Colonic mucosa (tissue), 4 donors: Measurements from ENCODE around the gene MCRS1. TPM values are rescaled to one million over a fixed set of nuclear protein-coding genes. Genes with fewer than 3 reads are reported as not detected.

Source experiments
- DNase-seq: peaks from one replicate; pipeline ENCODE4 v3.0.0-alpha.2; 2020
- H3K27ac ChIP-seq: fragments of 200-600 bp; one replicate; pipeline ENCODE4 v1.8.0; 2021
- H3K27me3 ChIP-seq: fragments of 200-600 bp; one replicate; pipeline ENCODE4 v1.8.0; 2021
- H3K36me3 ChIP-seq: fragments of 200-600 bp; one replicate; pipeline ENCODE4 v1.8.0; 2021
- H3K4me1 ChIP-seq: fragments of 200-600 bp; one replicate; pipeline ENCODE4 v1.8.0; 2021; ENCODE audit warnings: mild to moderate bottlenecking
- H3K4me3 ChIP-seq: fragments of 200-600 bp; one replicate; pipeline ENCODE4 v1.8.0; 2021
- H3K9ac ChIP-seq, 2 donors: one replicate each; pipeline ENCODE4 v1.7.0; 2013; ENCODE audit warnings: control low read depth in 2 of 2, low read depth in 2 of 2, low read length in 2 of 2
- H3K9me3 ChIP-seq: fragments of 200-600 bp; one replicate; pipeline ENCODE4 v1.8.0; 2021
- intact Hi-C: fragments of 100-400 bp; cut with DNase I; formaldehyde crosslinking; loops from one replicate; pipeline ENCODE4 v1.14.1; 2022
- total RNA-seq, 2 donors: library from RNA; stranded (reverse); fragmentation: NEBNext Ultra II Directional in 1 of 2; extraction: Animal tissue kit (Norgen Biotek cat#: 25700) in 1 of 2; gene quantifications; one replicate each; pipeline ENCODE4 v1.2.1, GENCODE V29; 2021
- TF ChIP-seq, protein P1 (sequence below): fragments of 200-600 bp; IDR thresholded peaks from one replicate; pipeline ENCODE4 v1.8.0; 2022; ENCODE audit warnings: antibody characterized with exemption, mild to moderate bottlenecking
- donor health status: healthy.
- donor health status: DM: no; HTN: no; CAD: no.
- donor health status: DM: no; HTN: no; CAD: no.

The MCRS1 gene
- total RNA-seq, 2 donors from 2014 or later, result 53.8 to 78.7 TPM

DNA sequence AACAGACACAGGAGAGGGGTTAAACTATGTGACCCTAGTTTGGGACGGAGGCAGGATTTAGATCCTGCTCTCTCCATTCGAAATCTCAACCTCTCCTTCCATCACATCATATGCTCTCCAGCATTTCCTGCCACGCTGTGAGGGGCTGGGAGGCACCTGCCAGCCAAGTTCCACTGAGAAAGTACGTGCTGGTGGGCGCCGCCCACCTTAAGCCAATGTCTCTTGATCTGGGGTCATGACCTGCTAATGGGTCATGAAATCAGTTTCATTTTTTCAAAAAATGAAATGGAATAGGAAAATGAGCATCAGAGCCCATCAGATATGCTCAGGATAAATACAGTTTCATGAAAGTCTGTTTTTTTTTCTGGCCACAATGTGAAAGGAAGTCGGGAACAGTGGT, 7.2 kb downstream of the MCRS1 start:
- TF ChIP-seq, protein P1, sequence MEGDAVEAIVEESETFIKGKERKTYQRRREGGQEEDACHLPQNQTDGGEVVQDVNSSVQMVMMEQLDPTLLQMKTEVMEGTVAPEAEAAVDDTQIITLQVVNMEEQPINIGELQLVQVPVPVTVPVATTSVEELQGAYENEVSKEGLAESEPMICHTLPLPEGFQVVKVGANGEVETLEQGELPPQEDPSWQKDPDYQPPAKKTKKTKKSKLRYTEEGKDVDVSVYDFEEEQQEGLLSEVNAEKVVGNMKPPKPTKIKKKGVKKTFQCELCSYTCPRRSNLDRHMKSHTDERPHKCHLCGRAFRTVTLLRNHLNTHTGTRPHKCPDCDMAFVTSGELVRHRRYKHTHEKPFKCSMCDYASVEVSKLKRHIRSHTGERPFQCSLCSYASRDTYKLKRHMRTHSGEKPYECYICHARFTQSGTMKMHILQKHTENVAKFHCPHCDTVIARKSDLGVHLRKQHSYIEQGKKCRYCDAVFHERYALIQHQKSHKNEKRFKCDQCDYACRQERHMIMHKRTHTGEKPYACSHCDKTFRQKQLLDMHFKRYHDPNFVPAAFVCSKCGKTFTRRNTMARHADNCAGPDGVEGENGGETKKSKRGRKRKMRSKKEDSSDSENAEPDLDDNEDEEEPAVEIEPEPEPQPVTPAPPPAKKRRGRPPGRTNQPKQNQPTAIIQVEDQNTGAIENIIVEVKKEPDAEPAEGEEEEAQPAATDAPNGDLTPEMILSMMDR, result no peak
- intact Hi-C loops, result no loop called here
- DNase-seq, result no peak
- Histone ChIP-seq H3K4me1 (no peaks in the 10 kb centered on the region), H3K9ac (no peak overlapping the region), H3K27me3 (no peaks in the 10 kb centered on the region), H3K36me3 (peaks cover 17% of the 10 kb centered on the region), H3K27ac (no peak overlapping the region), H3K9me3 (no peaks in the 10 kb centered on the region), H3K4me3 (no peak overlapping the region)

DNA sequence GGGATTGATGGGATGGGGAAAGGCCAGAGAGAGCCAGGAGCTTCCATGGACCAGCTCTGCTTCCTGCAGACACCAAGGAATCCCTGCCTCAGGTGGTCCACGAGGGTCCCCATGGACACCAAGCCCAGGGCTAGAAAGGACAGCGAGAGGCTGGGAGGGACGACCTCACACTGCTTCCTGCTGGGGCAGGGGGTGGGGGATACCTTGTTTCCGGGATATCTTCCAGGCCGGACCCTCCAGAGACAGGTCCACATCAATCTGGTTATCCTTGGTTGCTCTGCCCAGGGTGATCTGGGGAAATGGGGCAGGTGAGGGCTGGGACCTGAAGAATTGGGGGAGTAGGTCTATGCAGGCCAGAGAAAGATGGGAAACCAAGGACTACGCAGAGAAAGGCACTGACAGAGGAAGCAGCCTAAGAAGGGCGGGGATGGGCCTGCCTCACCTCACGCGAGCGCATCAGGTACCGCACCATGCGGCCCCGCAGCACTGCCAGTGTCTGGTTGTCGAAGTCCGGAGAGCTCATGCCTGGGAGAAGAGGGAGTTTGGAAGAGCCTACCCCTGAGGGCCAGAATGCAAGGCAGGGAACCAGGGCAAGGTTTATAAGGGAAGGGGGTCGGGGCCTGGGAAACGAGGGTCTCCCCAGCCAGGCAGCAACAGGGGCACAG, 8.8 kb downstream of the MCRS1 start:
- Histone ChIP-seq H3K4me1 (no peaks in the 10 kb centered on the region), H3K9me3 (no peaks in the 10 kb centered on the region), H3K36me3 (peaks cover 9% of the 10 kb centered on the region), H3K27me3 (no peaks in the 10 kb centered on the region), H3K4me3 (no peak overlapping the region), H3K9ac (no peak overlapping the region), H3K27ac (no peak overlapping the region)
- no peak for DNase-seq
- intact Hi-C loops, result no loop called here
- TF ChIP-seq, protein P1, result no peak

DNA sequence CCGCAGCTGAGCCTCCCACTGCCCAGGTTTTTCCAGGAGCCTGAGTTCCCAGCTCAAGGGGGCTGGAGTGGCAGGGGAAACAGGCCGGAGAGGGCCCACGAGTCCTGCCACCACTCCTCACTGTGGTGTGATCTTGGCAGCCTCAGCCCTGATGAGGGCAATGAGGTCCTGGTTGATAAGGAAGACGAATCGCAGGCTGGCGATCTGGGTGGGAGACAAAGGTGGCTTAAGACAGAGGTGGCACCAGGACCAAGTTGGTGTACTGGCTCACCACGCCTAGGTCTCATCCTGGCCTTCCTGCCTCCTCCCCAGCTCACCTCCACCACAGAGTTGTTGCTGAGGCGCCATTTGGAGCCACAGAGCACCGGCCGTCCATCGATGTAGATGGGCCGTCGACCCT, 9.4 kb downstream of the MCRS1 start:
- Histone ChIP-seq H3K9me3 (no peaks in the 10 kb centered on the region), H3K4me3 (no peak overlapping the region), H3K4me1 (no peaks in the 10 kb centered on the region), H3K36me3 (peaks cover 7% of the 10 kb centered on the region), H3K27ac (no peak overlapping the region), H3K27me3 (no peaks in the 10 kb centered on the region), H3K9ac (no peak overlapping the region)
- no peak for DNase-seq
- intact Hi-C loops, result no loop called here
- TF ChIP-seq, protein P1, result no peak

DNA sequence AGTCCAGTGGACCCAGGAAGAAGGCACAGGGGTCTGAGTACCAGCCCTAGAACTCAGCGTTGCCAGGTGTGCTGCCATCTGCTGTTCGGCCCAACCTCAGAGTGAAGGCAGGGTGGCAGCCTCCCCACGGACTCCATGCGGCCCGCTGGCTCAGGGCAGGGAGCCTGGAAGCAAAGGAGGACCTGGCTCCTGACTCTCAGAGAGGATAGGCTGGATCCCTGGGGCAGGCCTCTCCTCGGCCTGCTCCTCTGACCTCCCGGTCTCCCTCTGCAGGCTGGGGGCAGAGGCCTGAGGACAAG, 10.1 kb downstream of the MCRS1 start:
- no peak overlapping the region for H3K4me3 ChIP-seq
- H3K9ac ChIP-seq, result no peak overlapping the region
- H3K27ac ChIP-seq, result no peak overlapping the region
- TF ChIP-seq, protein P1, result no peak
- peaks cover 7% of the 10 kb centered on the region for H3K36me3 ChIP-seq
- no peaks in the 10 kb centered on the region for H3K27me3 ChIP-seq
- no peaks in the 10 kb centered on the region for H3K9me3 ChIP-seq
- no peak for DNase-seq
- intact Hi-C loops, result no loop called here
- no peaks in the 10 kb centered on the region for H3K4me1 ChIP-seq

DNA sequence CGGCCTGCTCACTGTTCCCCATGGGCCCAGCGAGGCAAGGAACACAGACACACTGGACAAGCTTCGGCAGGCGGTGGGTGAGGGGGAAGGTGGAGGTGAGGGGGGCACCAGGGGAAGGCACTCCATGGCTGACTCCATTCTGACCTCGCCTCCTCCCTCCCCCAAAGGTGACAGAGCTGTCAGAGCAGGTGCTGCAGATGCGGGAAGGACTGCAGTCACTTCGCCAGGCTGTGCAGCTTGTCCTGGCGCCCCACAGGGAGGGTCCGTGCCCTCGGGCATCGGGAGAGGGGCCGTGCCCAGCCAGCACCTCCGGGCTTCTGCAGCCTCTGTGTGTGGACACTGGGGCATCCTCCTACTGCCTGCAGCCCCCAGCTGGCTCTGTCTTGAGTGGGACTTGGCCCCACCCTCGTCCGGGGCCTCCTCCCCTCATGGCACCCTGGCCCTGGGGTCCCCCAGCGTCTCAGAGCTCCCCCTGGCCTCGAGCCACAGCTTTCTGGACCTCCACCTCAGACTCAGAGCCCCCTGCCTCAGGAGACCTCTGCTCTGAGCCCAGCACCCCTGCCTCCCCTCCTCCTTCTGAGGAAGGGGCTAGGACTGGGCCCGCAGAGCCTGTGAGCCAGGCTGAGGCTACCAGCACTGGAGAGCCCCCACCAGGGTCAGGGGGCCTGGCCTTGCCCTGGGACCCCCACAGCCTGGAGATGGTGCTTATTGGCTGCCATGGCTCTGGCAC, 10.6 kb downstream of the MCRS1 start:
- no peak for DNase-seq
- no peak overlapping the region for H3K27ac ChIP-seq
- no peak overlapping the region for H3K9ac ChIP-seq
- no peaks in the 10 kb centered on the region for H3K4me1 ChIP-seq
- no peaks in the 10 kb centered on the region for H3K9me3 ChIP-seq
- intact Hi-C loops, result no loop called here
- H3K36me3 ChIP-seq, result peaks cover 2% of the 10 kb centered on the region
- TF ChIP-seq, protein P1, result no peak
- no peaks in the 10 kb centered on the region for H3K27me3 ChIP-seq
- H3K4me3 ChIP-seq, result no peak overlapping the region
